Ishikawa (cell line): ENCODE measurements around the gene TIGD1.

Experiments used
- CREB1 ChIP-seq: IDR thresholded peaks from 2 replicates; pipeline ENCODE4 v1.6.1; 2012; ENCODE audit warnings: low read depth
- EGR1 ChIP-seq: IDR thresholded peaks from 2 replicates; pipeline ENCODE4 v1.6.1; 2012
- FOXM1 ChIP-seq: IDR thresholded peaks from 2 replicates; pipeline ENCODE4 v1.6.1; 2012; ENCODE audit warnings: low read depth, borderline replicate concordance
- TAF1 ChIP-seq: IDR thresholded peaks from 2 replicates; pipeline ENCODE4 v1.6.1; 2012; ENCODE audit warnings: low read depth, mild to moderate bottlenecking
- TCF12 ChIP-seq: IDR thresholded peaks from 2 replicates; pipeline ENCODE4 v1.6.1; 2012; ENCODE audit warnings: low read depth
- ZBTB7A ChIP-seq: IDR thresholded peaks from 2 replicates; pipeline ENCODE4 v1.6.1; 2012; ENCODE audit warnings: low read depth
- TF ChIP-seq, protein P1 (sequence below): IDR thresholded peaks from 2 replicates; pipeline ENCODE4 v1.6.1; 2012
- TF ChIP-seq, protein P2 (sequence below): IDR thresholded peaks from 2 replicates; pipeline ENCODE4 v1.6.1; 2012; ENCODE audit warnings: low read depth, mild to moderate bottlenecking
- TF ChIP-seq, protein P3 (sequence below): IDR thresholded peaks from 2 replicates; pipeline ENCODE4 v1.6.1; 2012

DNA sequence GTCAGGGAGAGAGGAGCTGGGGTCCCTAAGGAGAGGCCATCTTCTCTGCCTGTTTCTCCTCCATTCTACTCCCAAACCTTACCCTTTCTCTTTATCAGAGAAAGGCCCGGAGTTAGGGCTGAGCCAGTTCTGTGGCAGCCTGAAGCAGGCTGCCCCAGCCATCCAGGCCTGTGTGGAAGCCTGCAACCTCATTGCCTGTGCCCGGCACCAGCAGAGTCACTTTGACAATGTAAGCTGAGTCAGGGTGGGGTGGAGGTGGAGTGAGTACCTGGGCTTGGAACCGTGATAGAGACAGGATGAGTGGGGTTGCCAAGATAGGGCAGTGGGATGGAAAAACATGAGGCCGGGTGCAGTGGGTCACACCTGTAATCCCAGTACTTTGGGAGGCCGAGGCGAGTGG lies 5.7 kb downstream of the TIGD1 start:
- TF ChIP-seq ZBTB7A = no peak
- no peak for TF ChIP-seq CREB1
- TF ChIP-seq, protein P1, sequence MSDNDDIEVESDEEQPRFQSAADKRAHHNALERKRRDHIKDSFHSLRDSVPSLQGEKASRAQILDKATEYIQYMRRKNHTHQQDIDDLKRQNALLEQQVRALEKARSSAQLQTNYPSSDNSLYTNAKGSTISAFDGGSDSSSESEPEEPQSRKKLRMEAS = no peak
- TF ChIP-seq, protein P2, sequence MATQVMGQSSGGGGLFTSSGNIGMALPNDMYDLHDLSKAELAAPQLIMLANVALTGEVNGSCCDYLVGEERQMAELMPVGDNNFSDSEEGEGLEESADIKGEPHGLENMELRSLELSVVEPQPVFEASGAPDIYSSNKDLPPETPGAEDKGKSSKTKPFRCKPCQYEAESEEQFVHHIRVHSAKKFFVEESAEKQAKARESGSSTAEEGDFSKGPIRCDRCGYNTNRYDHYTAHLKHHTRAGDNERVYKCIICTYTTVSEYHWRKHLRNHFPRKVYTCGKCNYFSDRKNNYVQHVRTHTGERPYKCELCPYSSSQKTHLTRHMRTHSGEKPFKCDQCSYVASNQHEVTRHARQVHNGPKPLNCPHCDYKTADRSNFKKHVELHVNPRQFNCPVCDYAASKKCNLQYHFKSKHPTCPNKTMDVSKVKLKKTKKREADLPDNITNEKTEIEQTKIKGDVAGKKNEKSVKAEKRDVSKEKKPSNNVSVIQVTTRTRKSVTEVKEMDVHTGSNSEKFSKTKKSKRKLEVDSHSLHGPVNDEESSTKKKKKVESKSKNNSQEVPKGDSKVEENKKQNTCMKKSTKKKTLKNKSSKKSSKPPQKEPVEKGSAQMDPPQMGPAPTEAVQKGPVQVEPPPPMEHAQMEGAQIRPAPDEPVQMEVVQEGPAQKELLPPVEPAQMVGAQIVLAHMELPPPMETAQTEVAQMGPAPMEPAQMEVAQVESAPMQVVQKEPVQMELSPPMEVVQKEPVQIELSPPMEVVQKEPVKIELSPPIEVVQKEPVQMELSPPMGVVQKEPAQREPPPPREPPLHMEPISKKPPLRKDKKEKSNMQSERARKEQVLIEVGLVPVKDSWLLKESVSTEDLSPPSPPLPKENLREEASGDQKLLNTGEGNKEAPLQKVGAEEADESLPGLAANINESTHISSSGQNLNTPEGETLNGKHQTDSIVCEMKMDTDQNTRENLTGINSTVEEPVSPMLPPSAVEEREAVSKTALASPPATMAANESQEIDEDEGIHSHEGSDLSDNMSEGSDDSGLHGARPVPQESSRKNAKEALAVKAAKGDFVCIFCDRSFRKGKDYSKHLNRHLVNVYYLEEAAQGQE = no peak
- no peak for TF ChIP-seq TCF12
- TF ChIP-seq FOXM1 = no peak
- no peak for TF ChIP-seq TAF1
- no peak for TF ChIP-seq EGR1
- TF ChIP-seq, protein P3, sequence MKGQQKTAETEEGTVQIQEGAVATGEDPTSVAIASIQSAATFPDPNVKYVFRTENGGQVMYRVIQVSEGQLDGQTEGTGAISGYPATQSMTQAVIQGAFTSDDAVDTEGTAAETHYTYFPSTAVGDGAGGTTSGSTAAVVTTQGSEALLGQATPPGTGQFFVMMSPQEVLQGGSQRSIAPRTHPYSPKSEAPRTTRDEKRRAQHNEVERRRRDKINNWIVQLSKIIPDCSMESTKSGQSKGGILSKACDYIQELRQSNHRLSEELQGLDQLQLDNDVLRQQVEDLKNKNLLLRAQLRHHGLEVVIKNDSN = no peak
